NOMO-1 treated with dmso at 0.1 percent for 144 hours (cell line): ENCODE data around the gene RBBP8NL.

ENCODE experiments used
- DNase-seq: peaks from one replicate; lab custom pipeline; 2025; ENCODE audit not compliant: unreplicated experiment; lab: John Stamatoyannopoulos, UW

RBBP8NL gene

DNA sequence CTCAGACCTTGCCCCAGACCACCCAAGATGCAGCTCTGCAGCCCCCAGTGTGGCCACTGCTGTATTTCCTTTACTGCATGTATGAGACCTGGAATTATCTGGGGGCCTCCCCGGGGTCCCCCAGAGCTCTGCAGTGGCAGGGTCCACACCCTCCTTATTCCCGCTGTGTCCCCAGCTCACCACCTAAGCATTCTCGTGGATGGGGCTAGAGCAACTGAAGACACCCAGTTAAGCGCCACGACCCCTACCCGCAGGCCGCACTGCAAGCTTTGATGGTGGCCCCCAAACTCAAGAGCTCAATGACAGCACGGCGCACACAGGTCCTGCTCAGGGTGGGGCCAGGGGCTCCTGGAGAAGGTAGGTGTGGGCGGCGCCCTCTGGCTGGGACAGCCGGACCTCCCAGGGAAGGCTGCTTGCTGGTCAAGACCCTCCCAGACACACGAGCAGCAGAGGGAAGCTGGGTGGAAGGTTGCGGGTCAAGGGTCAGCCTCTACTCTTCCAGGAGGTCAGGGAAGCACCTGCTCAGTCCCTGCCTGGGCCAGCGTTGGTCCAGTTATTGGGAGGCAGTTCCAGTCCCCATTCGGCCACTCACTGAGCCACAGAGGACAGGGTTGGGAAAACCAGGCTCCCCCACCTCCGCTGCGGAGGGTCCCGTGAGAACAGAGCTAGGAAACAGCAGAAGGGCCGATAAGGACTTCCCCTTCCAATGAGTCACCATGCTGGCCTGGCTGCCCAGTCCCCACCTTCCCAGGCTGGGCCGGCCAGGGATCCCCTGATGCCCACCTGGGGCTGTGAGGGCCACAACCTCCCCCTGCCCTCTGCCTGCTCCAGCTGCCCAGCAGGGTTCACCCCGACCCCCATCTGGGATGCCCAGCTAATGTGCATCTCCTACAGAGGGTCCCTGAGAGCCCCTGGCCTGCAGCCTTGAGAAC is 63.2 kb downstream of the RBBP8NL start:
- DNase-seq, result no peak

DNA sequence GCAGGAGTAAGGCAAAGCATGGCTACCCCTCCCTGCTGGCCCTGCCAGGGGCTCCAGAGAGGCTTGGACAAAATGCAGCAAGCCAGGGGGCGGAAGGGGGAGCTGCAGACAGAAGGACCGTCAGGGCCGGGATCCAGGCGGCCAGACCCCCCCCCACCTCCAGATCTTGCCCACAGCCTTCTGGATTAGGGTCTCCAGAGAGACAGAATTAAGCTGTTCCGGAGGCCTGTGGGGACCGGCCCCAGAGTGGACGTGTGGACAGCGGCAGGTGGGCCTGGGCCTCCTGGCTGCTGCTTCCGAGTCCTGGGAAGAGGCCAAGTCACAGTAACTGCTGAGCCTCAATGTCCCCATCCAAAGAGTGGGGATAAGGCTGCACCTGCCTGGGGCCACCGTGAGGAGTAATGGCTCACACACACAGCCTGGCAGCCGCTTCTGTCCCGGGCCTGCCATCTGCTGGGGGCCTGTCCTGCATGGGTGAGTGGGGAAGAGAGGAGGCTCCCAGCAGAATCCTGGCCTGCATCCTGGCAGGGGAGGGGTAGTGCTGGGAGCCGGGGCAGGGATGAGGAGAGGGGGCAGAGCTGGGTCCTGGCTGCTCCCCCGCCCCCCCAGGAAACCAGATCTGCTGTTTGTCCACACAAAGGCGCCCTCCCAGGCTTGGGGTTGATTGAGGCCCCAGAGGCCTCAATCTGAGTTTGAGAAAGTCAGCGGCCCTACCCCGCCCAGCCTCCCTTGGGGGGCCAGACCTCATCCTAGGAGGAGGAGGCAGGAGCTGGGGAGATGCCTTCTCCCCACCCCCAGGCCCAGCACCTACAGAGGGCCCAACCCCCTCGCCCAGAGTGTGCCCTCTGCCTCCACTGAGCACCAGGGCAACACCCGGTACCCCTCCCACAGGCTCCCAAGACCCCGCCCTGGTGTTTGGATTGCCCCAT is 64.1 kb downstream of the RBBP8NL start:
- no peak for DNase-seq

DNA sequence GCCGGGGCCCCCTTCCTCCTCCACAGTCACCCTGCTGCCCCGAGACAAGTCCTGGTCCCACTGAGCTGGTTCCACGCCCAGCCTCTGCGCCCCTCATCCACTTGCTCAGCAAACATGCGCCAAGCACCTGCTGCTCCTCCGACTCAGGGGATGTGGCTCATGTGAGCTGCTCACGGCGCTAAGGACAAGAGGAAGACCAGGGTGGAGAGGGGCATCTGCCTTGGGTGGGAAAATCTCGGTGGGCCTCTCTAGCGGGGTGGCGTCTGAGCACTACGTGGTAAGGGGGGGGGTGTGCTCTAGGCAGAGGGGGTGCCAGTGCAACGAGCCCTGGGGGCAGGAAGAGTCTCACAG is 64.8 kb downstream of the RBBP8NL start:
- no peak for DNase-seq

DNA sequence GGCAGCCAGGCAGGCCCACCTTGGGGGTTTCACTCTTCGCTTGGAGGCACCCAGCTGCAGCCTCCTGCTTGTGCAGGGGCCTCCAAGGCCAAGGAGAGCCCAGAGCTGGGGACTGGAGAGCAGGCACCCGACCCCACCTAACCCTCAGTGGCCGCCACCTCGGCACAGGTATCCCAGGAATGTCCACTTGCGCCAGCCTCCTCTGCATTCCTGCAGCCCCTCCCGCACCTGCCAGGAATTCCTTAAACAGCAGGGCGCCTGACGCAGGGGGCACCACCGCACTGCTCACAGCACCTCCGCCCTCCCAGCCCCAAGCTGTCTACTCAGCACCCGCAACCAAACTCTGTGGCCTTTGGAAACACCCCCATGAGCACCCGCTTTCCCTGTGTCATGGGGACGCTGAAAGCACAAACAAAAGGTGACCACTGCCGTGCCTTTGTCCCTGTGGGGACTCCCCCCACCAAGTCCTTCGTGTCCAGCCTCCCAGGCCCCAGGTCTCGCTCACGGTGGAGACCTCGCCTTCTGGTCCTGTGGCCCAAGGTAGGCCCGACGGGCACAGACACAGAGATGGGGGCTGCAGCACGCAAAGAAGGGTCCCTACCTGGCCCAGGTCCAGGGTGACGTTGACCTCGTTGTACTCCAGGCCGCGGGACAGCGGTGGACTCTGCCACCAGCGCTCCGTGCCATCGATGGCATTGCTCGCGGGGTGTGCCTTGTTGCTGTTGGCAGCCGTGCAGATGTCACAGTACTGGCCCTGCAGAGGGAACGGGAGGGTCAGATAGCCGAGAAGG is 65.3 kb downstream of the RBBP8NL start:
- DNase-seq, result no peak

DNA sequence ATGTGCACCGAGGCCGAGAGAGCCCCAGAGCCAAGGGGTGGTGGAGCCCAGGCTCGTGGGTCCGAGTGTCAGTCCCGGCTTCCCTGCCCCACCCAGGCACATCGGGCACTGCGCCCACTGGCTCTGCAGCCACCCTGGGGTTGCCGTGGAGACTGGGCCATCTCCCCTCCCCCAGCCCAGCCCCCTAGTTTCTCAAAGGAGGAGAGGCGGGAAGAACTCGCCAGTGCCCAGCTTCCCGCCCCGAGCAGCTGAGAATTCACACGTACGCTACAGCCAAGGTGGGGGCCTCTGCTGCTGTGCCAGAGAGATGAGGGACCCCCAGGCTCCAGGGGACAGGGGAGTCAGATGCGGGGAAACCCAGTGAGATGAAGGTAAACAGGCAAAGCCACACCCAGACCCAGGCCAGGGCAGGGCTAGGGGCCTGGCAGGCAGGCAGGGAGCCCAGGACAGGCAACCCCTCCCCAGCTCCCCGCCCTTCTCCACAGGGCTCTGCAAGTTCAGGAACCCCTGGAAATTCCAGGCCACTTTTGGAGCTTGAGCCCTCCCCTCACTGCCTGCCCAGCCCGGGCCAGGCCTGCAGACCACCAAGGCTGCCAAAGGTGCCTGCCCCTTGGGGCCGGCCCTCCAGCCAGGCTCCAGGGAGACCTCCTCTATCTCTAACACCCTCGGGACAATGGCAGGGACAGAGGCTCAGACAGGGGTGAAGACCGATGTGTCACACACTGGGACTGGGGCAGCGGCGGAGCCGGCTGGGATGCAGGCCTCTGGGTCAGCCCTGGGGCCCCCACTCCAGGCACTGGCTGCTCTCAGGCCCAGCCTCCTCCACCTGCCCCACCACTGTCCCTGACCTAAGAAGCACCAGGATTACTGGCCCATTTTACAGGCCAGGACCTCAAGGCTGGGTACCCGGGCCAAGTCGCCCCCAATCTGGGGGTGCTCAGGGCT is 66.2 kb downstream of the RBBP8NL start:
- DNase-seq, result no peak
